ENCODE measurements around the gene GAPVD1. TPM values are rescaled to one million over a fixed set of nuclear protein-coding genes. Genes with fewer than 3 reads are reported as not detected.

GAPVD1 gene
- total and polyA plus RNA-seq, 2 of the 13 experiments (the other 11 are each of a cell fraction or from before 2014, with no cell fraction given) = 11.1 to 33.2 TPM

GRCh38 chr9:125409637-125410521, 148.3 kb downstream of the GAPVD1 start (continued):
- TF ChIP-seq ZNF10 (CRISPR knock-in tag; IDR thresholded peaks at IDR 0.05; ENCODE audit: borderline replicate concordance, low read depth) (no peak), SIN3B (IDR thresholded peaks at IDR 0.05; ENCODE audit: low read length) (no peak), ZSCAN9 (CRISPR knock-in tag; IDR thresholded peaks at IDR 0.05; ENCODE audit: borderline replicate concordance) (no peak), ZNF629 (CRISPR knock-in tag; conservative IDR thresholded peaks at IDR 0.05) (no peak), ZNF557 (CRISPR knock-in tag; IDR thresholded peaks at IDR 0.05) (no peak), SNAPC2 (CRISPR knock-in tag; IDR thresholded peaks at IDR 0.05) (no peak), EED (CRISPR knock-in tag; IDR thresholded peaks at IDR 0.05) (peak; percentile 44; the same call in 1 of the 2 replicates), ZNF83 (CRISPR knock-in tag; IDR thresholded peaks at IDR 0.05; ENCODE audit: borderline replicate concordance) (no peak), NCOA2 (CRISPR knock-in tag; IDR thresholded peaks at IDR 0.05) (no peak), CREM (IDR thresholded peaks at IDR 0.05) (no peak), CREM (CRISPR knock-in tag; IDR thresholded peaks at IDR 0.05) (no peak), HNRNPL (IDR thresholded peaks at IDR 0.05; ENCODE audit: low read depth, low read length) (0 out of 2 replicates have a peak, but pooled peaks have one; percentile 34), ATF7 (IDR thresholded peaks at IDR 0.05) (0 out of 2 replicates have a peak, but pooled peaks have one; percentile 2), ATF7 (CRISPR knock-in tag; IDR thresholded peaks at IDR 0.05) (no peak), MYPOP (CRISPR knock-in tag; IDR thresholded peaks at IDR 0.05) (no peak), ZMYM3 (CRISPR knock-in tag; IDR thresholded peaks at IDR 0.05) (no peak), JUNB (CRISPR knock-in tag; IDR thresholded peaks at IDR 0.05; ENCODE audit: borderline replicate concordance) (peak; percentile 61; the same call in 1 of the 2 replicates), ARHGAP35 (CRISPR knock-in tag; IDR thresholded peaks at IDR 0.05; ENCODE audit: borderline replicate concordance) (no peak), CEBPZ (IDR thresholded peaks at IDR 0.05; ENCODE audit: low read length) (no peak), GATAD1 (CRISPR knock-in tag; IDR thresholded peaks at IDR 0.05) (no peak), KLF11 (CRISPR knock-in tag; IDR thresholded peaks at IDR 0.05) (no peak), NFYB (CRISPR knock-in tag; IDR thresholded peaks at IDR 0.05) (peak; percentile 83), SIX4 (CRISPR knock-in tag; IDR thresholded peaks at IDR 0.05) (no peak), REST (IDR thresholded peaks at IDR 0.05; ENCODE audit: borderline replicate concordance in 1 of 2, low read depth in 1 of 2, low read length in 2 of 2) (no peak)
